GM21576 (cell line): ENCODE data around the gene ASXL1.

Source experiments
- ATAC-seq: cut with Tn5 transposase; IDR thresholded peaks from one replicate; pipeline ENCODE4 v1.9.1; 2021; ENCODE audit warnings: mild to moderate bottlenecking, moderate library complexity; ENCODE audit not compliant: unreplicated experiment

ASXL1 gene

DNA sequence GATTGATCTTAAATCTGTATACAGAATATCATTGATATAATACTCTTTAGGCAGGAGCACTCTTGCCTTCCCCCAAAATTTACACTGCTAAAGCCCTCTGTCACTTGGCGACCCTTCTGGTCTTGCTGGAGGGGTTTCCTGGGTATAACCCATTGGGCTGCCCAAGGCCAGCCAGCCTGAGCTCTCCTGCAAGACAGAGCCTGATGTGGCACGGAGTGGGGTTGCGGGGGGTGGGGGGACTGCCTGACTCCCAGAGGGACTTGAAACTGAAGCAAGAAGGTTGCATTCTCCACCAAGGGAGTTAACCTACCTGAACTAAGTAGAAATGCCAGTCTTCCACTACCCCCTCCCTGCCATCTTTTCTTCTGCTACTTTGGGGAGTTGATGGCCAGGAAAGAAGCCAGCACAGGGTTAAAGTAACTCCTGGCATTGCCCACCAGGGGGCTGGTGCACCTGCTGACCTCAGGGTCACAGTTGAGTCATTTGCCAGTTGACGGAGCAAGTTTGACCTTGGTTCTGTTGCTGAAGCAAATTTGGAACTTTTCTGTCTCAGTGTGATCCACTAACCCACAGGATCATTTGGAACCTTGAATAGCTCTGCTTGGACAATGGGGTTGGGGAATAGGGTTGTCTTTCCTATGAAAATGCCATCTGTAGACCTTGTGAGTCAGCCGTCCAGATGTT is 79.4 kb downstream of the ASXL1 start:
- ATAC-seq: no peak

DNA sequence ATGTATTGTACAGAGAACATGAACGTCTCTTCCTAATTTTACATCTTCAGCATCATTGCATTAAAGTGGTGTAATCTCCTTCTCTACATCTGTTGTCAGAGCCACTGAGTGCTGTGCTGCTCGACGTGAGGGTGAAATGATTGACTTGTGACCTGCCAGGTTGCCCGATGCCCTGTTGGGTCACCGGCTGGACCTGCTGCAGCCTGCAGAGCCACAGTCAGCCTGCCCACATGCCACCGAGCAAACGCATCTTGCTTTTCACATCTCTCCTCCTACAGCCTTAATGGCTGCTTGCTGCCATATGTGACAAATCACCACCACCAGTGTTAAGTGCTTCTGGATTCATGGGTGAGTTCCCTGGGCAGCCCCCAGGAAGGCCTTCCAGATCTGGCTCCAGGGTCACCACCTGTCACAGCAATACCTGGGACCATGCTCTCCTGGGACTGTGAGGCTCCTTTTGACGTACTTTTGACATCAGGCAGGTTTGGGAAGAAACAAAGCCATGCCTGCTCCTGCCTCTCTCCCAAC is 80.3 kb downstream of the ASXL1 start:
- ATAC-seq: no peak

DNA sequence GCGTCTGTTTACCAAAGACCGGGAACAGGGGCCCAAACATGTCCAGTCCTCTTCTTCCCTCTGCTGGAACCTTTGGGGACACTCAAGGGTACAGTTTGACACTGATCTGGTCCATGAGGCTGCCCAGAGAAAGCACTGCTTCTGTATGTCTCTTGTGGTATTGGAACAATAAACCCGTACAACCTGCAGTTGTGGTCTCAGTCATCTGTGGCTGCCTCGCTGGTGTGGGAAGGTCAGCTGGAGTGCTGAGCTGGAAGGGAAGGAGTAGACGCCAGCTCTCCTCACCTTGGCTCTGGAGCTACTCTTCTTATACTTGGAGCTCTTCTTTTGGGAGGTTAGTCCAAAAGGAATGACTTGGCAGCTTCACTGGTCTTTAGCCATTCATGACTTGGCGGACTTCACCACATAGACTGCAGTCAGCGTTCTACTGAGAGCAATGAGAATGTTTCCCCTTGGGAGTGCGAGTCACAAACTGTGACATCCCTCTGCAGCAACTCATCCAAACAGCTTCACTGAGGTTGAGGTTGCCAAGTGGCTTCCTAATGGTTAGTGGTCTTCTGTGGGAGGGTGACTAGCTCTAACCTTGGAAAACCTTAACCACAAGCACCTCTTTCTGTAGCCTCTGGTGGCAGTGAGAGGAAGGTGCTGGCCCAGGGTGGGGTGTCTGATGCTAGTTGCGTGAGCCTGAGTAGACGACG is 81.2 kb downstream of the ASXL1 start:
- no peak for ATAC-seq

DNA sequence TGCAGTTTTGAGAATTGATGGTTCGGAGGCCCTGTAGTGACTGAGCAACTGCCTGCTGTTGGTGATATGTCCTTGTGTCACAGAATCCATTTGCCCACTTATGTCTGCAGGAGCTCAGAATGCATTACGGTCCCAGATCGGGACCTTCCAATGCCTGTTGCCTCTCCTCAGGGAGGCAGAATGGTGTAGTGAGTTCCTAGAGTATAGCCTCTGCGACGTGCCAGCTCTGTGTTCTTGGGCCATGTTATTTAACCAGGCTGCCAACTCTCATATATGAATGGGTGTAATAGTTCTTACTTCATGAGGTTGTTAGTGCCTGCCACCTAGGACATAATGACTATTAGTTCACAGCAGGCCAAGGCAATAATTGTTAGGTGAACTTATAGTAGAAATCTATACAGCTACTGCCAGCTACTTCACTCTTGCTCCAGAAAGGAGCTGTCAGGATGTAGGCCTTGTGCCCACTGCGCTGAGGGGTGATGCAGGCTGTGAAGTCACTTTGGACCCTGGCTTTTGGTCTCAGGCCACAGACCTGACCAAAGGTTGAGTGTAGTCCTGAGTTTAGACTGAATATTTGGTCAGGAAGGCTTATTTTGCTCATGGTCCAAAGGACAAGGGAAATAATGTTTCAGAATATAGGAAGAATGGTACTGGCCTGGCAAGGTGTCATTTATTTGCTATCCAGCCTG is 82.1 kb downstream of the ASXL1 start:
- no peak for ATAC-seq

DNA sequence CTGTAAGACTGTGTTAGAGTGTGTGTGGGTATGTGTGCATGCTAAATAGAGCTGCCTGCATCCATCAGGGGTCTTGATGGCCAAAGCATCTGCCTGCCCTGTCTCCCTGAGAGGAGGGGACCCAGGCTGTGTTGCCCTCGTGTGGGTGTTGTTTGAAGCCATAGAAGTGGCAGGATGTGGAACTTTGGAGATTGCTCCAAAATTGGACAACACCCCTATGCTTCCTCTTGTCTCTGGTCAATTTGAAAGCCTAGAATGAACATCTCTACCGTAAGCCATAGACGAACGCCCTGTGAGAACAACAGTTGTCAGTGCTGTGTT is 82.6 kb downstream of the ASXL1 start:
- no peak for ATAC-seq

DNA sequence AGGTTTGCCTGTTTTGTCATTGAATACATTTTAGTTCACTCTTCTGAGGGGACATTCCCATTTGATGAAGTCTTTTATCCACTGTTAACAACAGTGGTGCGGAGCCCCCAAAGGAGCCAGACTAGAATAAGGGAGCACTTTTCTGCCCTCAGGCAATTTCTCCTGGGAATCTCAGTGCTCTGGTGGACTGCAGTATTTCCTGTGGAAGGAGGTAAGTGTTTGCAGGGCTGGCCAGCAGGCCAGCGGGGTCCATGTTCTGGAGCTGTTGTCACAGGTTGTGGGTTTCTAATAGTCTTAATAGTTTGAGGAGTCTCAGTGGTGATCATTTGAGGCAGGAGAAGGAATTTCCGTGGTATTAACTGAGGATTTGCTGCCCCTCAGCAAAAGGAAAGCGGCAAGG is 83.5 kb downstream of the ASXL1 start:
- ATAC-seq: no peak

DNA sequence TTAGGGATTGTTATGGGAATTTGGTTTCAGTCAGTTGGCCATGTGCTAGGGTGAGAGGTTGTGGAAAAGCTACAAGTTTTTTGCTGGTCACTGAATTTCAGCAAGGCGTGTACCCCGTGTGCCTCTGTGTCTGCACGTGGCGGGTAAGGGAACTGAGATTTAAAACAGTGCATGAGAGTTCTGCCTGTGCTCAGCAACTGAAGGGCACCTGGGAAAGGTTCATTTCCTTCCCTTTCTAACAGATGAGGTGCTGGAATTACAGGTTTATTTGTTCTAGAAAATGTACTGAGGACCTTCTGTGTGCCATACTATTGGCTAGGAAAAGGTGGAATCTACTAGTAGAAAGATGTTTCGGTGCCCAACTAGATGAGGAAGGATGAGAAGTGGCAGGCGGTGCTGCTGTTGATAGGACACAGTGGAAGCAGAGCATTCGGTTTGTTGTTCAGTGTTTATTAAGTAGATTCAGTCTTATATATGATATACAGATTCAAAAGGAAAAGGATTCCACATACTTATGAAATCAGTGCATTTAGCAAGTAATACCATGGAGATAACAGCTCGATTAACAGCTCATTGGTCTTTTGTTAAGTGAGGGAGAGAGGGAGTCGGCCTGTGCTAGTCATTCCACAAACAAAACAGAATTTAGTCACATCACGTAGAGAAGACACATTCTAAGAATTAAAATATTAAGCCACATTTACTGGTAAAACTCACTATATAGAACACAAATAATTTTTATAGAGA is 84.7 kb downstream of the ASXL1 start:
- no peak for ATAC-seq

DNA sequence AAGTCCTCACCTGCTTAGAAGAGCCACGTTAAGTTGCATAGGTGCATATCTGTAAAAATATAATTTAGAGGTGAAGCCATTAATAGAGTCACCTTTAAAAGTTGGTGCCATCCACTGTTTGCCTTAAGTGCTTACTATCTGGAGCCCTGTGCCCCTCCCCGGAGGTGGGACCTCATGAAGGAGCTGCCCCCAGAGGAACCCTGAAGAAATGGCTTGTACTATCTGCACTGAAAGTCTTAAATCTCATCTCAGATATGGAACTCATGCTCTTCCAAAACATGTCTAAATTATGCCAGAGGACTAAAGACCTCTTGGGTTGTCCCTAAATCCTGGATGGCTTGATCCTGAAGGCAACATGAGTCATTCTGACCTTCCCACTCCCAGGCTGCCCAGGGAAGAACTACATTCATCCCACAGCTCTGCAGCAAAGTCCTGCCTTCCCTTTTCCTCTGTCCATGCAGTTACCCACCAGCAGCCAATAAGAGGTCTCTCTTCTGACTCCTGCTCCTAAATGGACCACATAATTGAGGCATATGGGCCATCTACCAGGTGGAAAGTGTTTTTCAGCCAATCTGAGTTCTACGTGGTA is 85.3 kb downstream of the ASXL1 start:
- ATAC-seq: no peak

DNA sequence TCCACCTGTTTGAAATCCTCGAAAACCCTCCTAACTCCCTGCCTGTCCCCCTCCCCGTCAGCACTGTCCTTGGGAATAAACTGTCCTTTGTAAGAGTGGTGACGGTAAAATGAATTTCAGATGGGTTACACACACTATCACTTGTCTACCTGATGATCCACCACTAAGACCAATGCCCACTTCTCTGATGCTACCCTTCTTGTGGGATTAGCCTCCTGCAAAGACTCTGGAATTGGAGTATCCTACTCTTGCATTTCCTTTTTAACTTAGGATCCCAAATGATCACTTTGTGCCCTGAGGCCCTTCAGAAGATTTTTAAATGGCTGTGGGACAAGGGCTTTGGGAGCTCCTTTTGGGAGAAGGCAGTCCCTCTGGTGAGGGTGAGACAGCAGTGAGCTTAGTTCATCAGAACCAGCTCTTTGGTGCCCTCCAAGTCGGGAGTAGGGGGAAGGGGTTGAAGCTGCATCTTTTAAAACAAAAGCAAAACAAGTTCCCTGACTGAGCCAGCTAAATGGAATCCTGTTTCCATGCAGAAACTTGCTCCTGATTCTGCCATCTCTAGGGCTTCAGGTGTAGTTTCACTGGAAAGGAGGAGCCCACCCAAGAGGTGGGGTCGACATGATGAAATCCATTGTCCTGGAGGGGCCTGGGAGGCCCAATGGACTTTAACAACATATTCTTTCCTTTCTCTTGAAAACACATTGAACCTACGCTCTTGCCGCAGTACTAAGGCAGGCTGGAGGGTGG is 86.5 kb downstream of the ASXL1 start:
- no peak for ATAC-seq

DNA sequence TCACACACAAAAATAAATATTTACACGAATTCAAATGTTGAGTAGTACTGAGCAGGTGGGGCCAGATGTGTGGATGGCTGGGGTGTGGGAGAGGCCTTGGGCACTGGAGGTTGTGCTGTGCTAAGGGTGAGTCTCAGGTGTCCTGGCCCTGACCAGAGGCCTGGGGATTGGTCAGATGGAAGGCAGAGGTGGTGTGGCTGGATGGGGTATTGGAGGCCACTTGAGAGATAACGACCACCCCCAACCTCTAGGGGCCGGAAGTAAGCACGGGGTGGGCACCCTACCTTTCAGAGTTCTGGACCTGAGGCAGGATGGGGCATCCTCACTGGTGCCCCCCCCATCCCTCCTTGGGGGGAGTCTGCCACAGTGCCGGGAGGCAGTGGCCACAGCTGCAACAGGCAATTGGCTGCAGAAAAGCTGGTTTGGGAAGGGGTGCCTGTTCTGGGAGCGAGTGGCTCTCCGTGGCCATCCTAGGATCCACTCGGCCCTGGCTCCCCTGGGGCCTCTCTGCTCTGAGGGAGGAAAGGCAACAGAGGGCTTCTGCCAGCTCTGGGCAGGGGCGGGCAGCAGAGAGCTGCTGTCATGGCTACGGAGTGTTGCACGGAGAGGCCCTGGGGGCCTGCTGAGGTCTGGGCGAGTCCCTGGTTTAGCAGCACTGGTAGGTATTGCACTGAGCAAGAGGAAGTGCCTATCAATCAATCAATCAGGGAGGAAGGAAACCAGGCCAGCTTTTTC is 87.6 kb downstream of the ASXL1 start:
- no peak for ATAC-seq

DNA sequence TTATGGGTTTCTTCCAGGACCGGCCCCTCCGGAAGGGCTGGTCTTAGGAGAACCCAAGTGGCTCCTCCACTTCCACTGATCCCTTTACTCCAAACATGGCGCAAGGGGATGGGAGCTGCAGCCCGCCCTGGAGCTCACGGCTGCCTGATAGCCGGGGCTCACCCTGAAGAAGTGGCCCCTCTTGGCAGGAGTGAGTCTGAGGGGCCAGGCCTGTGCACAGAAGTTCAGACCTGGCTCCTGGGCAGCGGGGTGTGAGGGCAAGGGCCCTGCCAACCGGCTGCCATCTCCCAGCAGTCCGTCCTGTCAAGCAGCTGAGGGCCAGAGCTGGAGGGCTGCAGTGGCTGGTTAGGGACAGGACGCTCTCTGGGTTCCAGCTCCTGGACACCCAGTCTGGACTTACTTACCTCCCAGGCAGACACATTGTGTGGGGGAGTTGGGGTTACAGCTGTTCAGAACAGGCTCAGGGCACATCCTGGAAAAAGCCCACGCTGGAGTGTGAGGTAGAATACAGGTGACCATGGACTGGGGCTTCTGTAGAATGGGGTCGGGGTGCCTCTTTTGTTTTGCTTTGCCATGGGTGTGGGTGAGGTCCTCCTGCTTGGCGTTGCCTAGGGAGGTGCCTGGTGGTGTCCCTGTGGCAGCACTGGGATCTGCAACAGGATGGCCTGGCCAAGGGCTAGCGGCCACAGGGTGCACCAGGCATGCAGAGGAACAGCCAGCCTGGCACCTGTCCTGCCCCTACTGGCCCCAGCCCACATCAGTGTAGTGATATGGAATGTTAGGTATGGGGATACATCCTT is 88.4 kb downstream of the ASXL1 start:
- ATAC-seq: no peak

DNA sequence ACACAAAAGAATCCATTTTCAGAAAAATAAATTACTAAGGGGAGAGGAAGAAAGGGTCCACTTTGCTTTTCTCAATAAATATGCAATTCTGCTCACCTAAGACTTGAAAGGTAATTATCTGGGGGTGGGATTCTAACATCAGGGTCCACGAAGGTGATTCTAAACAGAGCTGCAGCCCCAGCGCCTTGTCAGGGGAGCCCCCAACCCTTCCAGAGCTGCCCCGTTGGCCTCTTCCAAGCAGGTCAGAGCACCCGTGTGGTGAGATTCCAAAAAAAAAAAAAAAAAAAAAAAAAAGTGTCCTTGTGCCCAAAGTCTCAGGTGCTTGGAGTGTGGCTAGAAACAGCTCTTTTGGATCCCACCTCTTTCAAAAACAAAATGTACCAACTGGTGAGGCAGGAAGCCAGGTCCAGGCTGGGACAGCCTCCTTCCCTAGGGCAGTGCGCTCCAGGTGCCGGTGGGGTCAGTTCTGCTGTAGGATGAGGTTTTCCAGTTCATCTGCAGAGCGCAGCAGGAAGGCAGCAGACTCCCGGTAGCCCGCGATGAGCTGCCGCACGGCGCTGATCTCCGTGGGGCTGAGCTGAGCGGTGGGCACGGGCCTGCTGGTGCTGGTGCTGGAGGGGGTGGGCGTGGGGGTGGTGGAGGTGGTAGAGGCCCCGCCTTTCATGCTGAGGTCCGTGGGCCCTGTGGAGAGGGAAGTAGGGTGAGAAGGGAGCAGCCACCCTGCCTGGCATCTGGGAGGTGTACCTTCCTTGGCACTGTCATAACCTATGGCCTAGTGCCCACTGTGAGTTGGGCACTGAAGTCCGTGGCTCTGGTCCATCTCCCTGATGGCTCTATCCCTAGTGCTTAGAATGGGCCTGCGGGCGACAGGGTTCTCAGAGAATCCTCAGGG is 89.3 kb downstream of the ASXL1 start:
- no peak for ATAC-seq

DNA sequence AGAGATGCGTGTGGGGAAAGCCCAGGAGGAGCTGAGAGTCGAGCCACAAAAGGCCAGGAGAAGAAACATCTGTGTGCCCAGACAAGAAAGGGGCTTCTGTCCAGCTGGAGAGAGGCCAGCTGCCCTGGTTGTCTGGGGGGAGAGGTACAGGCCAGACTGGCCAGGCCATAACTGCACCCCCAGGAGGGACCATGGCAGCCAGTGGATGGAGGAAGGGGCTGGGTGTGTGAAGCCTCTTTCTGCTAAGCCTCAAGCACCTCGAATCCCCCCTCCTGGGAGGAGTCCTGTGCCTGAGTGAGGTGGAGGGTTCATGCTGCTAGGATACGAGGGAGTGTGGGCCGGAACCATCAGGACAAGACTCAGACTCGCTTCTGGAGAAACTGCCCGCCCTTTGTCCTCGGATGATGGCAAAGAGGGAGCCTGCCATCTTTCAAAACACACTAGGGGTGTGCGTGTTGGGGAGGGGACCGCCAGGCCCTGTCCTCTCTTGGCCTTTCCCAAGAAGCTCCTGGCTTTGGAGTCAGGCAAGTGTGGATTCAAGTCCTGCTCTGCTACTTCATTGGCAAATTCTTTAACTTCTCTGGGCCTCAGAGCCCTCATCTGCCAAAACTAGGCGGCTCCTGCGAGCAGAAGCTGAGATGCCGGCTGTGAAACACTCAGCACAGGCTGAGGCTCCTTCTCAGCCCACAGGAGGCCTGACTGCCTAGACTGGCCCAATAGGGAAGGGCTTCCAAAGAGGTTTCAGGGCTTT is 90.3 kb downstream of the ASXL1 start:
- ATAC-seq: no peak

DNA sequence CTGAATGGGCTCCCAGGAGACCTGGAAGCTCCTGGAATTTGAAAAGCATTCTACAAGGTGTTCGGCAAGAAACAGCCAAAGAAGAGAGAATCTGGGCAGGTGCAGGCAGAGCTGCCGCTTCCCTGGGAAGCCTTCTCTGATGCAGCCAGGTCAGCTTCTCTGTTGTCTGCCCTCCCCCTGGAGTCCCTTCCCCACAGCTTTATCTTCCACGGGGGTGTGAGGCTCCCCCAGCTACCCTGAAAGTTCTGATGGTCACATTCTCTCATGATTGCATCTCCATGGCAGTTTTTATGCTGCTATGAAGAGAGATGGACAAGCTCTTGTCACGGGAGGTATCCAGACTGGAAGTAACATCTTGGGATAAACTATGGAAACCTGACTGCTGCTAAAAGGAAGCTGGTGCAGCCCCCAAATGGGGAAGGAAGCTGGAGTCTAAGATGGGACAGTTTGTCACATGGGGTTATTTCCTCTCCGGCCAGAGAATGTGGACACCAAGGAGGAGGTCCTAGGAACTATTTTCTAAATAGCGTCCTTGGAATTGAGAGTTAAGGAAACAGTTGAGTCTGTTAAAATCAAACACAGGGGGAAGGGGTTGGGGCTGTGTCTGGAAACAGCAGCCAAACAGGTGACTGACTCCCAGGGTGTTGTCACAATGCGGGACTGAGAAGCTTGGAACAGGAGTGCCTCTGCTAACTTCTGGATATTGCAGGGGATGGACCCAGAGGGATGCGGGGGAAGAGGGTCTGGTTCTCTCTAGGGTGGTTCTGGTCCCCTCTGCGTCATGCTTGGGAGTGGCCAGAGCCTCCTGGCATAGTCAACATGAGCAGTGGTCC is 91.1 kb downstream of the ASXL1 start:
- ATAC-seq: no peak

DNA sequence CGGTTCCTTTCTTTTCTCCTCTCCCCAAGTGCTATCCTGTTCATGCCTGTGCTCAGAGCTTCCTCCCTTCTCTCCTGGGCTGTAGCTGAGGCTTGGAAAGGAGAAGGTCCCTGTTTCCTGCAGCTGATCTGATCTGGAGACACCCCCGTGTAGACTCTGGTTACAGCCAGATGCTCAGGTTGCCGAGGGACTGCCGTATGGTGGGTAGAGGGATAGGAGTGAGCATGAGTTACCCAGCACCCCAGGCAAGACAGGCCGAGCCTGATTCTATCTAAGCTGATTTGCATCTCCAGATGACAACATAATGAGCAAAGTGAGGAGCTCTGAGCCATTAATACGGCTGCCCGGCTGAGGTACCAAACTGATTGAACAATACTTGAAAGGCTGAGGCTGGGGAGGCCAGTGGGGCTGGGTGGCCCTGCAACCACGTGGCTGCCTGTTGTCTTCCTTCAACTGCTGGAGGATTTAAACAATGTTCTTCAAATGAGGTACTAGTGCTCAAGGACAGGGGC is 91.8 kb downstream of the ASXL1 start:
- ATAC-seq: no peak

DNA sequence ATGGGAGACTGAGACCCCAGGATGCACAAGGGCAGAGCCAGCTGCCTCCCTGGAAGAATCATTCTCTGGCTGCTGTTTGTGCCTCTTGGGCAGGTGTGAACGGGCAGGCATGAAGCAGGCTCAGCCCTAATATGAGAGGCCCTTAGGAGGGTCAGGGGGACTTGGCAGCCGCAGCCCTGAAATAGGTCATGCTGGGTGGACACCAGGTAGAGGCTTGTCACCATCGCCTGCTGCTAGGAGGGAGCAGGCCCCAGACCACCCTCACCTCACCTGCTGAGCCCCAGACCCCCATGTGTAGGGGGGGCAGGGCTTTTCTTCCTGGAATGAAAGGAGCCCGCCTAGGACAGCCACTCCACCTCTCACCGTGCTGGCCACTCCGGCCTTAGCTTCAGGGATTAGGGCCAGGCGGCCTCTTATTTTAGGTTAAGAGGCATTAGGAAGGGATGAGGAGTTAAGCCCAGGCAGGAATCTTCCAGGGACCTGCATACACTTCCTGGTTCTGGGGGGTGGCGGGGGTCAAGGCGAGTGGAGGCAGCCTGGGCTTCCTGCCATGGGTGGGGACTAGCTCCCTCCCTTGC is 92.4 kb downstream of the ASXL1 start:
- ATAC-seq: no peak
